Activated T-cell treated with anti-CD3 and anti-CD28 coated beads, Interleukin-2, amount 50 U/mL, for 48 hours (primary cell): ENCODE measurements around the gene MEX3A.
"Not testable (repeated sequence)": the region's sequence is repeated elsewhere in the genome, so short reads cannot be mapped to it uniquely, and the experiment has no call there.

Experiments
- DNase-seq, 2 experiments: peaks; one replicate each; pipeline ENCODE4 v3.0.0-alpha.2; 2020

MEX3A gene

GRCh38 chr1:156053768-156054499 lies 28.3 kb downstream of the MEX3A start, which contains the start of gene UBQLN4:
TSS of gene UBQLN4 (minus strand) at chr1:156053798. CDS start at chr1:156053701, 97 bp downstream.
- peak; percentile 87 to 89 for DNase-seq

- peak; percentile 80 to 82 for DNase-seq
Measured at GRCh38 chr1:156052862-156053767, 29.1 kb downstream of the MEX3A start.

- DNase-seq = no peak
Measured at GRCh38 chr1:156051011-156051725, 31.1 kb downstream of the MEX3A start.

DNA sequence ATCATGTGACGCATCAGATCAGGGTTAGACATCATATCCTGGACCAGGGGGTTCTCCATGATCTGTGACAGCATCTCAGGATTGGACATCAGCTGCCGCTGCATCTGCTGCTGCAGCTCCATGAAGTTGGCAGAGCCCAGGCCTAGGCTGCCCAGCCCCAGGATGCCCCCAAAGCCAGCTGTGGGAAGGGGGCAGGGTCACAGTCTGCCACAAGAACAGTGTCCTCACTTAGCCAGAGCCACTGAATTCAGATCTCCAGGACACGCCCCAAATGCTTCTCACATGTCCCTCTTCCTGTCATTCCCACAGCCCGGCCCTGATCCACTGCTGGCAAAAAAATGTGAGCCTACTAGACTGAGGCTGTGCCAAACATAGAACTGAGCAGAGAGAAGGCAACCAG lies 31.9 kb downstream of the MEX3A start:
- DNase-seq = no peak

DNA sequence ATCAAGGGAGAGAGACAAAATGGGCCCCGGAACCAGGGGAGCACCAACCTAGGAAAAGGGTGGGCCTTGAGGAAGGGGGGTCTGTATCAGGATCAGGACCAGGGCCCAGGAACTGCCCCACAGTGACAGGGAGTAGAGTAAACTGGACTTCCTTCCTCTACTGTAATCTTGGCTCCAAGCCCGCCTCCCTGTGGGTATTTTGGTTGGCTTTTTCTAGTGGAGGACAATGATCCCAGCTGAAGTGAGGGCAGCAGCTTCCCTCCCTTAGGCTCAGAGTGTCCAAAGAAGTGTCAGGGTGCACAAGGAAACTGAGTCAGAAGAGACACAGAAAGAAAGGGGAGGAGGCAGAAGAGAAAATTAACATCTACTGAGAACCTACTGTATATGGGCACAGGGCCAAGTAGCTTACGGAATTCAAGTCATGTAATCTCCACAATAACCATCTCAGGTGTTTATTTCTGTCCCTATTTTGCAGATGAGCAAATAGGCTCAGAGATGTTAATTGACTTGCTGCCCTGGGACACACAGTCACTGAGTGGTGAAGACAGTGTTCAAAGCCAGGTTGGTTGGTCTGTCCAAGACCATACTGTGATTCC lies 33.5 kb downstream of the MEX3A start:
- DNase-seq = no peak

- DNase-seq = no peak
Measured at GRCh38 chr1:156045076-156045475, 37.2 kb downstream of the MEX3A start.

- DNase-seq = no peak
Measured at GRCh38 chr1:156042828-156043227, 39.4 kb downstream of the MEX3A start.

DNA sequence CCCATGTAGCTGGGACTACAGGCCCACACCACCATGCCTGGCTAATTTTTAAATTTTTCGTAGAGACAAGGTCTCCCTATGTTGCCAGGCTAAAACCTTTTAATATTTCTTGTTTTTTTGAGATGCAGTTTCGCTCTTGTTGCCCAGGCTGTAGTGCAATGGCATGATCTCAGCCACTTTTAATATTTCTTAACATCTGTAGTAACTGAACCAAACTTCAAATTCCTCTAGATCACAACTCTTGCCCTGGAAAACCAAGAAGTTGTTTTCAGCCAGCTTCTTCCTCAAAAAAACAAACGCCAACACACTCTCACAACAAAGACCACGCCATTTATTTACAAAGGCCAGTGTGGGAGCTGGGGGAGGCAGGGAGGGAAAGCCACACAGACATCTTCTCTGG lies 47.3 kb downstream of the MEX3A start:
- not testable (repeated sequence) for DNase-seq

DNA sequence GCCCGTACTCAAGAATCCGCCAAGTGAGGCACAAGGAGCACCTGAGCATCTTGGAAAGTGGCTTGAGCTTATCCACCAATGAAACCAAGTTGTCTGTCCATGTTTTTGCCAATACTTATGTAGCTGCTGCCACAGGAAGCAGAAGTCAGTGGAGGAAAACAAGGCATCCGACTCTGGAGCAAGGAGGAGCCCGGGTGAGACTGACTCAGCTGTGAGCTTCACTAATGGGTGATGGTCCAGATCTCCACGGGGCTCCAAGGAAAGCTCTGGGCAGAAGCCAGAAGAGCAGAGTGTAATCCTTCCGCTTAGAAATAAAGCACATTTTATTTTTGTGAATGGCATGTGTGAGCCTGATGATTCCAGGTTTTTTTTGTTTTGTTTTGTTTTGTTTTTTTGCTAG lies 49.3 kb downstream of the MEX3A start:
- DNase-seq = no peak

DNA sequence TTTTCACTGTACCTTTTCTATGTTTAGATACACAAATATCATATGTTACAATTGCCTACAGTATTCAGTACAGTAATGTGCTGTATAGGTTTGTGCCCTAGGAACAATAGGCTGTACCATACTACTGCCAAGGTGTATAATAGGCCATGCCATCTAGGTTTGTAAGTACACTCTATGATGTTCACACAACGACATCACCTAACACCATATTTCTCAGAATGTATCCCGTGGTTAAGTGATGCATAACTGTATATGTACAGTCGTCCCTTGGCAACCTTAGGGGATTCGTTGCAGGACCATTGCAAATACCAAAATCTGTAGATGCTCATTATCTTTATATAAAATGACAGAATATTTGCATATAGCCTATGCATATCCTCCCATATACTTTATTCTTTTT lies 55.7 kb downstream of the MEX3A start:
- no peak for DNase-seq

DNA sequence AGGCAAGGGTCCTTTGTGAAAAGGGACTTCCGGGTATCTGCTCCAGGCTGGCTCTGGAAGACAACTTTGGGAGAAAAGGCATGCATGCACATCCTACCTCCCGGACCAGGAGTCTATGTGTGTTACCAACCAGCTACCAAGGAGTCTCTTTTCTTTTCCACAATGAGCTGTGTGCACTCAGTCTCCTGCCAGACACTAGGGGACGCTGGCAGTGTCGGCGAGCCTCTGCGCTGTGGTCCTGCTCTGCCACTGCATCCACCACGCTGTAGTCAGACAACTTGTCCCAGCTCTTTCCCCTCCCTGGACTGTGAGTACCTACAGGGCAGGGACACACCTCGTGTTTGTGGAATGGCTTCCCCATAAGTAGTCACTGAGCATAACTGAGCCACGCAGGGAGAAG lies 56.4 kb downstream of the MEX3A start:
- peak; percentile 51 to 67 for DNase-seq

GRCh38 chr1:156024801-156025200 lies 57.5 kb downstream of the MEX3A start:
- DNase-seq = no peak
